IPS-NIHi11 (cell line): ENCODE measurements around the gene AUTS2.

ENCODE experiments used
- DNase-seq: peaks from one replicate; pipeline ENCODE4 v3.0.0; 2012; ENCODE audit warnings: mixed read lengths, low spot score

Gene AUTS2

DNA sequence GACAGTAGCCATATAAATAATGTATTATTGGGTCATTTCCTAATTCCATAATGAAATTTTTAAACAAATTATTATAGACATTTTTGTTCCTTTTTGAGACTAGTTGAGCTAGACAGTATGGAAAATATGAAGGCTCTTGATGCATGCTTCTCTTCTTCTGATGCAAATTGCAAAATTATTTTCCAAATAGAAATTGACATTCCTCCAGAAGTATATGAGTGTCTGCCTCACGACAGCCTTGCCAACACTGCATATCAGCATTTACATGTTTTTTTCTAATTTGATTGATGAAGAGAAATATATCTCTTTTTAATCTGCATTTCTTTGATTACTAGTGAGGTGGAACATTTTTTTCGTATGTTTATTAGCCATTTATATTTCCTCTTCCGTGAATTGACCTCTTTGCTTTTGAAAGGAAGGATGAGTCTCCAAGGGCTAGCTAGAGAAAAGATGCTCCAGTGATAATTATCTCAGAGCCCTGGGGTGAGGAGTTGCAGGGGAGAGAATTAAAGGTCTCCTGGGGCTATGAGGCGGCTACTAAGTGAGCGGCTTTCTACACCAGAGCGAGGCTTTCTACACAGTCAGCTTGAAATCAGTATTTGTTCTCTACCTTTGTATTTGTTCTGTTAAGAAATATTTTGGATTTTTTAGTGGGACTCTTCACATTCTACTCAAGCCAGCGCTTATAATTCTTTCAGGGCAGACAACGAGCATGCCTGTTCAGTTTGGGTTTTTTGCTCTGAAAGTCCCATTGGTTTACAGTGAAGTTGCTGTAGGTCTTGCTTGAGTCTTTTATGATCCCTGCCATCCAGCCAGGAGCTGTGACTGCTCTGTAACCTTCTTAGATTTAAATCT is 821.5 kb downstream of the AUTS2 start:
- DNase-seq: no peak

DNA sequence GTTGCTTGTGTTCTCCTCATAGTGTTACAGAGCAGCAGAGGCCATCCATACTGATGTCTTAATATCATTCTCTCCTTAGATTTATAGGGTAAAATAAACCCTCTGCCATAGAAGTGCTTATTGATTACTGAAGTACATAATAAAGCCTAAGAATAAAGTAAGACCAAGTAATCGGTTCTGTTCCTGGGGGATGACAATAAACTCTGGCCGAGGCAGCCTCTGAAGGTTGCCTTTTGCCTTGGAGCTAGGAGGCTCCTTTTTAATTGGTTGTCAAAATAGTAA is 822.0 kb downstream of the AUTS2 start:
- no peak for DNase-seq

GRCh38 chr7:70421319-70421718 is 823.0 kb downstream of the AUTS2 start:
- no peak for DNase-seq

DNA sequence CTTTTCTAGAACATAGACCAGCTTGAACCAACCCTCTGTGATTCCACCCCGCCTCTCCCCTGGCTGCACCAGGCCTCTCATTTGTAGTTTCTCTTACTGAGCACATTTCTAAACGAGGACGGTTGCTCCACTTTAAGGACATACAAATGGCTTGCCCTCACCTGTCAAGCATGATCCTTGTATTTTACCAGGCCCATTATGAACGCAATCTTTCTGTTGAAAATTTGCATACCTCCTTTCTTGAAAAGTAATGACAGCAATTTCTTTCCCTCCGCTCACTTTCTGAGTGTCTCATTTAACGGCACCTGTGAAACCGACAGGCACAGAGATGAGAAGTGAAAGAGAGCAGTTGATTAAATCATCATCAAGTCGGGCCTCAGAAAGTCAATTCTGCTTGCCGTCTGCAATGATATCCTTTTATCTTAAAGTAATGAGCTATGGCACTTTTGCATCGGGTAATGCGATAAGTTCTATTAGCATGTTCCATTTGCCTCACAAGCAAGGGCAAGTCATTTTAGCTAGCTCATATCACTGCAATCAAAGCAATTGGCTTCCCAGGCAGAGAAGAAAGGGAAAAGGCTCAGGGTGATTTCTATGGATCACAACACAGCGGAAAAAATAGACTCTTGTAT is 828.1 kb downstream of the AUTS2 start:
- no peak for DNase-seq

GRCh38 chr7:70432567-70433001 is 834.3 kb downstream of the AUTS2 start:
- DNase-seq: no peak

GRCh38 chr7:70434376-70434775 is 836.1 kb downstream of the AUTS2 start:
- DNase-seq: no peak

- DNase-seq: no peak
Observed at GRCh38 chr7:70434821-70435220, 836.5 kb downstream of the AUTS2 start.

DNA sequence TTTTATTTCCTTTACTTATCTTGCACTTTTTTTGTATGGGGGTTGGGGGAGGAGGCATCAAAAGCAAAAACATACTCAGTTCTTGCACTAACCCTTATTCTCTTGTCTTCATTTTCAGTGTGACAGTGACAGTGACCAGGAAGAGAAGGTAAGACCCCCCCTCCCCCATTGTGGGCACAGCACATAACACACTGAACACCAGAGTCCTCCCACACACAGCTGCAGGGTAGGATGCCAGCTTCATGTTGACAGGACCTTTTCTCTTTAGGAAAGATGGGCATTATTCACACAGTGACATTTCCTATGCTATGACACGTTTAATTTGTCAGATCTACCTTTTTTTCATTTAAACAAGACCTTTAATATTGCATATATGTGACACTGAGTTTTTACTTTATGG is 837.4 kb downstream of the AUTS2 start:
- no peak for DNase-seq

DNA sequence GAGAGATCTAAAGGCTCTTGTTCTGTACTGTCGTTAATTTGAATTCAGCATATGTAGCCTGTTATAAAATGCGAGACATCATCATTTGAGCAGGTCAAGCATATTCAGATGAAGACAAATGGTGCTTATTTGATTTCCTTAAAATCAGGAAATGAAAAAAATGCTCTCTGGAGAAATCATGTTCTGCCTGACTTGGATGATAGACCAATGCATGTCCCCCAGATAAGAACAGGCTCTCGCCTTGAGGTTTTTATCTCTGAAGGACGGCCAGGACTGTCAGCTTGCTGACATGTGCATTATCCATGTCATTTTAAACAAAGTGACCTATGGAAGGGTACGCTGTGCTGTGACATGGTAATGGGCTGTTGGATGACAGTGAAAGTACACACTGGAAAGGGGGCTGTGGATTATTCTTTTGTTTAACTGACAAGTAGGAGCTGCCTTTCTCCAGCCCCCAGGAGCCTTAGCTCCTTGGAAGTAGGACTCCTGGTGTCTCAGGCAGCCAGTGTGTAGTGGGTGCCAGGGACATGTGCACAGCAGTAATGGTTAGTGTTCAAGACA is 838.6 kb downstream of the AUTS2 start:
- no peak for DNase-seq

DNA sequence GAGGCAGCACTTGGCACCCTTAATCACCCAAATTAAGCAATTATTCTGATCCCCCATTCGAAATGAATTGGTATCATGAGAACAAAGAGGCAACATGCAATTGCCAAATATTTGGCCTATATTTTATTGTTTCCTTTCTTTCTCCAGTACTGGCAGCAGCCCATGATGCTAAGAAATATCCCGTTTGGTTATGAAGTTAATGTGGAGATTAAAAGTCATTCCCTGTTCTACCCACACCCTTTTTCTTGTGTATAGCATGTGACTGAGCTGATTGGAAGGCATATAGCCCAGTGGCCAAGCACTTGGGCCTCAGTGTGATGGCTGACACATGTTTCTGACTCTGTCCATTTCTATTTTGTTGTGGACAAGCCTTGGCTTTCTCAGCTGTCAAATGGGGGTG is 841.4 kb downstream of the AUTS2 start:
- no peak for DNase-seq

- no peak for DNase-seq
Observed at GRCh38 chr7:70446448-70447143, 848.3 kb downstream of the AUTS2 start.

GRCh38 chr7:70448312-70448906 is 850.1 kb downstream of the AUTS2 start:
- no peak for DNase-seq

- no peak for DNase-seq
Observed at GRCh38 chr7:70450731-70451130, 852.5 kb downstream of the AUTS2 start.

GRCh38 chr7:70455925-70456324 is 857.6 kb downstream of the AUTS2 start:
- DNase-seq: no peak

DNA sequence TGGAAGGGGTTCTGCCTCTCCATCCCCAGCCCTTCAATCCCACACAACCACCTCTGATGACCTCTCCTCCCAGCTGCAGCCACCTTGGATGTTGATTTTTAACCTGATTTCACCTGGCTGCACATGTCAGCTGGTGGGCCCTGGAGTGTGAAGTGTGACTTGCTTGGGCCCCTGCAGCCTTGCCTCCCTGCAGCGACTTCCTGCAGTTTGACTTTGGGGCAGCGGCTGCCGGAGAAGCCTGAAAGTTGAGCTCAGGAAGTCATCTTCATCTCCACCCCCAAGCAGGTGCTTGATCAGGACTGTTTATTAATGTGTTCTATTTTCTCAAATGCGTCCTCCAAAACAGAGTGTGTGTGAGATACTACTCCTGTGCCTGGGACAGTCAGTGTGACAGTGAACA is 858.4 kb downstream of the AUTS2 start:
- DNase-seq: no peak

GRCh38 chr7:70457482-70457881 is 859.2 kb downstream of the AUTS2 start:
- DNase-seq: no peak

DNA sequence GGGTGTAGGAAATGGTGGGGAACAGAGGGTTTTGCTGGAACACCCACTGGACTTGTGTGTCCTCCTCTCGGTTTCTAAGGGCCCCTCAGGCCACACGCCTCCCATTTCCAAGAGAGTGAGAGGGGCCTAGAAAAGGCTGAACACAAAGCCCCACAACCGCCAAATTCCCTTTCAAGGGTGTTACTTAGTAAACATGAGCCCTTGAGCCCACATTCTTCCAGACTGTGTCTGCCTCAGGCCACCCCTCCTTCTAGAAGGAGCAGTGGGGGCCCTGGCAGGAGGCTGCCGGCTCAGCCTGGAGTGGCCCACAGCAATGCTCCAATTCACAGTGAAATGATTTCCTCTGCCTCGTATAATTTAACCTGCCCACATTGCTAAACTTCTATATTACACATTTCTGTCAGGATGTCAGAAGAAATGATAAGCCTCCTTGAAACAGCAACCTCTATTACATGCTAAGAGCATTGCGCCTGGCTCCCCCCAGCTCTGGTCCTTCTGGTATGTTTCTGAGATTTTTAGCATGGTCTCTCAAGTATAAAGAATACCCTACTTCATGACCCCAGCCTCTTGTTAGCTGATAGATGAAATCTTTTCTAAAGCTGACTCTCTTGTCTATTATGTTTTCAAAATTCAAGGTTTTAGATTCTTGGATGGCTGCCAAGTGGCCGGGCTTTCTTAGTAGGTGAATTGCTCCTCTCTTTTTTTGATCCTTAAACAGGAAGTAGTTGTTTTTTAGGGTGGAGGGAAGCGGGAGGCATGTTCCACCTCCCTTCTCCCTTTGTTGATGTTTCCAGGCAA is 859.8 kb downstream of the AUTS2 start:
- DNase-seq: no peak

GRCh38 chr7:70458745-70459144 is 860.5 kb downstream of the AUTS2 start:
- no peak for DNase-seq

GRCh38 chr7:70459546-70459945 is 861.3 kb downstream of the AUTS2 start:
- DNase-seq: no peak

GRCh38 chr7:70460071-70460470 is 861.8 kb downstream of the AUTS2 start:
- no peak for DNase-seq

DNA sequence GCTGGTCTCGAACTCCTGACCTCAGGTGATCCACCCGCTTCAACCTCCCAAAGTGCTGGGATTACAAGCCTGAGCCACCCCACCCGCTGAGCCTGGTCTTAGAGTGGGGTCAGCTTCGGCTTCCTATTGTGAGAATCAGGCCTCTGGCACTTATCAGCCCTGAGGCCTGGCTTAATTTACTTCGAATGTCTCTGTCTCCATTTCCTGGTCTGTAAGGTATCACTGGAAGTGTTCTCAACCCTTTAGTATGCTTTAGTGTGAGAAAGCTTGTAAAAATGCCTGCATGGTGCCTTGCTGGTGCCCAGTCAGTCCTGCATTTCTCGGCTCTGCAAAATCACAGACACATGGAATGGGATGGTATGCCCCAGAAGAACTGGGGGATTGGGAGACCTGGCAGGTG is 862.3 kb downstream of the AUTS2 start:
- DNase-seq: no peak
